HG02884 (cell line): Measurements from ENCODE around the gene ALG14.
A peak's percentile ranks its signal among the peaks of the same experiment; 100 is the strongest.
"Not testable (repeated sequence)": the region's sequence is repeated elsewhere in the genome, so short reads cannot be mapped to it uniquely, and the experiment has no call there.

Experiments used
- ATAC-seq: cut with Tn5 transposase; IDR thresholded peaks from one replicate; pipeline ENCODE4 v1.9.1; 2021; ENCODE audit warnings: mild to moderate bottlenecking, moderate library complexity; ENCODE audit not compliant: unreplicated experiment

Gene ALG14

GRCh38 chr1:95088303-95088702 is 15.6 kb upstream of the ALG14 start:
- no peak for ATAC-seq

DNA sequence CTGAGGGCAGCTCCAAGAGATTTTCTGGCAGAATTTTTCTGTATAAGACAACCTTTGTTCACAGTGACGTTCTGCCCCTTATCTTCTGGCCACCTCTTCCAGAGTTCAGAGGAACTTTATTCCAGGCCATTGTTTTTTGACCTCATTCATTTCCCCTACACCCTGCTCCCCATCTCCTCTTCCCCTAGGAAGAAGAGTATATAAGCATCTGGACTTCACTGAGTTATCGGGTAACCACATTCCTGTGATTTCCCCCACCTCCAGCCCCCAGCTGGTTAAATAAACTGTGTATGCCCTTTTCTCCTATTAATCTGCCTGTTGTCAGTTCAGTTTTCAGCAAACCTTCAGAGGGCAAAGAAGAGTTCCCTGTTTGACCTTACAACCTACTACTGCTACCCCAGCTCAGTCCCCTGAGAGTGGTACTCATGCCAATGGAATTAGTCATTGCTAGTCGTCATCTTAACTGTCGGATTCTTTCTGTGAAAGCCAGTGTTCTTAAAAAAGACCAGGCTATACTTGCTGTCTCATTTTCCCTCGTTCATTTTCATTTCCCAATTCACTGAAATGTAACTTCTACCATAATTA is 14.3 kb upstream of the ALG14 start:
- ATAC-seq, result no peak

DNA sequence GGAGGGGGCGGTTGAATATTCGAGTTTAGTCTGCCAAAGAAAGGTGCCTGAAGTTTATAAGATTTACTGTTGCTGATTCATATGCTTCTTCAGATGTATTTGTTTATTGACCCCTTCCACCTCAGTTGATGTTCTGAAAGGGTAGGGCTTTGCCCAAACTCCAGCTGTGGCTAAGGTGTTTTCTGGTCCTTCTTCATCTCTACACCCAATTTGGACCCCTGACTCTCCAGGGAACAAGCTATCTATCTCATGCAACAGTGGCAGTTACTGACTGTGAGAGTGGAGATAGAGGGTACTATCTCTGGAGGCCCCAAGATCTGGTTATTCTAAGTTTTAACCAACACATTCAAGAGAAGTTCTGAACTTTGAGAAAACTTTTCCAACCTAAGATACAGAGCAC is 12.6 kb upstream of the ALG14 start:
- no peak for ATAC-seq

DNA sequence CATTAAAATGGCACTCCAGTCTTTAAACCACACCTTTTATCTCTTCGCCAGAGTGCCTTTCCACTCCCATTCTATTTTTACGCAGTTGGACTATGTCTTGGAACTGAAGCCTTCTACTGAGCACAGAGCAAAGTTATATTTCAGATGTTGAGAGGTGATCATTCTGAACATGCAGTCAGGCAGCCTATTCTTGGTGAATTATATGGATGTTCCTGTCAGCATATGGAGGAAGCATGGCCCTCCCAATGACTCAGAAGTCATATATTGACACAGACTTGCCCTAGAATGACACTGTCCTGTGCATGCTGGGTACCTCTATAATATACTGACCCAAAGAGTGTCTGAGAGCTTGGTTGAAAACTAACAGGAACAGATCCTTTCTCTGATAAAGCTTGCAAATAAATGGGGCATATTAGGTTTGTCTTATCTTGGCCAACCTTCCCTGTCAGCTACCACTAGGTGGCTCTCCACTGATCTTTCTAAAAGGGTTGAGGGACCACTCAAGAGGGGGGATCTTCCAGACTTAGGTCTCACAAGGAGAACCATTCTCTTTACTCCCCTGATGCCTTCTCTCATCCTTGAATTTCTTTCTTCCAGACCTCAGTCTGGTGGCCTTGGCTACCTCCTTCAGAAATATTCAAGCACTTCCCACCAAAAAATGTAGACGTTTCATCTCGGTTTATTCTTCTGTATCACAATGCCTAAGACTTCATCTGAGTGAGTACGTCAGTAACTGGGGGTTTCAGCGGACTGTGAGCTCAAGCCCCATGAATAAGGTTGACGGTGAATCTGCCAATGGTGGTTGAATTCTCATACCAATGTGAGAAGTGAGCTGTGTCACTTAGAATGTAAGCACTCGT is 11.8 kb upstream of the ALG14 start:
- peak; percentile 74 for ATAC-seq

DNA sequence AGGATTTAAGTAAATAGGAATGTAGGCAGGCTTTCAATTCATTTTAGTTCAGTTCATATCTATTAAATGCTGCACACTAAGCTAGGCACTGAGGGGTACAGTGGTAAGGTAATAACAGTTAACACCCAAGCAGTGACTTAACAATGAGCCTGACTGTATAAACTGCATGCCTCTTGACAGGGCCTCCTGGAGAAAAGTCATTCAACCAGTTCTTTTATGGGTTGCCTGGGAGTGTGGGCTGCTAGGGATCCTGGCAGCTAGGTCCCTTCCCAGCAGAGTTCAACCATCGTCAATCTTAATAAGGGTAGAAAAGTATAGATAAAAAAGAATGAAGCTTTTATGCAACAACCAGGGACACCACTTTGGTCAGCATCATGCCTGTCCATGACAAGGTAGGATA is 8.1 kb upstream of the ALG14 start:
- no peak for ATAC-seq

GRCh38 chr1:95080446-95080845 is 7.7 kb upstream of the ALG14 start:
- no peak for ATAC-seq

GRCh38 chr1:95076034-95076433 is 3.3 kb upstream of the ALG14 start:
- no peak for ATAC-seq

- ATAC-seq, result peak; percentile 0
Observed at GRCh38 chr1:95073446-95073845, 695 bp upstream of the ALG14 start.

GRCh38 chr1:95072117-95072516 is 634 bp downstream of the ALG14 start:
- ATAC-seq, result no peak

GRCh38 chr1:95071539-95071938 is 1.2 kb downstream of the ALG14 start:
- ATAC-seq, result no peak

- ATAC-seq, result no peak
Observed at GRCh38 chr1:95069710-95070093, 3.0 kb downstream of the ALG14 start.

DNA sequence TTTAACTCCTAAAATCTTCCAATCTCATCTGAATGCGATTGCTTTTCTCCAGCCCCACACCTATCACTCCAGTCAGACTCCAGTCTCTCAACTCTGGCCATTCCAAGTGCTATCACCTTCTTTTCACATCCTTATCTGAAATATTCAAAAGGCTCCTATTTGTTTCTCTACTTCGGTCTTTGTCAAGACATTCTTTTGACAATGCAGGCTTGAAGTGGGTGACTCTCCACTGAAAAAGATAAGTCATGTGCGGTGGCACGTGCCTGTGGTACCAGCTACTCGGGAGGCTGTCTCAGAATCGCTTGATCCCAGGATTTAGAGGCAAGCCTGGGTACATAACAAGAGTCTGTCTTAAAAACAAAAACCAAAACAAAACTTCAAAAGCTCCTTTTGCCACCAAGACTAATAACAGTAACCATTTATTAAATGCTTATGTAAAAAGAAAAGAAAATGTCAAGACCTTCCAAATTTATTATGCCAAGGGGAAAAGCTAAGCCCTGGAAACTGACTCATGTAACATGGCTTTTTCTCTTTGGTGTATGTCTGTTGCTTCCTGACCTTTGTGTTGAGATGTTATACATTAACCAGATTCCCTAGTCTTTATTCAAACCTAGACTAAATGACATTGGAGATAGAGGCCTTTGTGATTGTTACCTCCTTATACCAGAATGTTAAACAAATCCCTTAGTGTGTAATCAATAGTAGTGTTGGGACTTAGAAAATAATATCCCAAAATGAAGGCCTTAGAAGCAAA is 3.6 kb downstream of the ALG14 start:
- no peak for ATAC-seq

- no peak for ATAC-seq
Observed at GRCh38 chr1:95067568-95067967, 5.2 kb downstream of the ALG14 start.

- no peak for ATAC-seq
Observed at GRCh38 chr1:95067062-95067461, 5.7 kb downstream of the ALG14 start.

- no peak for ATAC-seq
Observed at GRCh38 chr1:95061445-95062006, 11.2 kb downstream of the ALG14 start.

DNA sequence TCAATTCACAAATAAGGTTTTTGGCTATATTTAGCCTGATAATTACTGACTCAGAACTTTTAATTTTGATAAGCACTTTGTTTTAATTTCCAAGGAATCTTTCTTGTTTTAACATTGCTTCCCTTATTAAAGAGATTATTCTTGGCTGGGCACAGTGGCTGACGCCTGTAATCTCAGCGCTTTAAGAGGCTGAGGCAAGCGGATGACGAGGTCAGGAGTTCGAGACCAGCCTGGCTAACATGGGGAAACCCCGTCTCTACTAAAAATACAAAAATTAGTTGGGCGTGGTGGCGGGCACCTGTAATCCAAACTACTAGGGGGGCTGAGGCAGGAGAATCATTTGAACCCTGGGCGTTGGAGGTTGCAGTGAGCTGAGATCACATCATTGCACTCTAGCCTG is 13.8 kb downstream of the ALG14 start:
- ATAC-seq, result no peak

GRCh38 chr1:95057351-95057750 is 15.4 kb downstream of the ALG14 start:
- ATAC-seq, result no peak

DNA sequence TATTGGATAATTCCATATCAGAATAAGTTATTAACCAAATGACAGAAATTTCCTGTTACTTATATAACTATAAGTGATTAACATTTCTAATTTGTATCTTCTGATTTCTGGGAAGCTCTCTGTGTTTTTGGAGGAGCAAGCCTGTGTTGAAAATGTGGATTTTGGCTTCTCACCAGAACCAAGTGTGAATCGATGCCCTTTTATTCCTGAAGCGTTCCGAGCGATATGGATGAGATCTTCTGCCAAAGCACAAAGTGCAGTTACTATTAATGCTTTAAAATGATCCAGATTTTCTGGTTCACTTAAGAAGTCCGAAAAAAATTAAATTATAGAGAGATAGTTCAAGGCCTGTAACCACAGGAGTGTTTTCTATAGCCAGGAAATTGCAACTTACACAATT is 22.8 kb downstream of the ALG14 start:
- ATAC-seq, result no peak

DNA sequence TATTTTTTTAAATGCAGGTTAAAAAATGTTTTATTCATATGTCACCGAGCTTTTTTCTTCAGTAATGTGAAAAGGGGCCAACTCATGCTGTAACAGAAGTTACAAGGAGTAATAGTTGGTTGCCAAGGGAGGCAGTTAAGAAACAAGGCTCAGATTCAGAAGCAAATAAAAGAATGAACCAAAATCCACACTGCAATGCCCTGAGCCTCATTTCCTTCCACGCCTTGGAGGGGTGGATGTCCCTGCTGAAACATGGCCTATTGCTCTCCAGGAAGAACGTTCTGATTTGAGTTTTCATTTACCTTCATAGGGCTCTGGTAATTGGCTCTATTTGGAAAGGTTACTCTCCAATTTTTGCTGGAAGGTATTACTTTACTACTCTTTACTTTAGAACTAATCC is 24.4 kb downstream of the ALG14 start:
- no peak for ATAC-seq

DNA sequence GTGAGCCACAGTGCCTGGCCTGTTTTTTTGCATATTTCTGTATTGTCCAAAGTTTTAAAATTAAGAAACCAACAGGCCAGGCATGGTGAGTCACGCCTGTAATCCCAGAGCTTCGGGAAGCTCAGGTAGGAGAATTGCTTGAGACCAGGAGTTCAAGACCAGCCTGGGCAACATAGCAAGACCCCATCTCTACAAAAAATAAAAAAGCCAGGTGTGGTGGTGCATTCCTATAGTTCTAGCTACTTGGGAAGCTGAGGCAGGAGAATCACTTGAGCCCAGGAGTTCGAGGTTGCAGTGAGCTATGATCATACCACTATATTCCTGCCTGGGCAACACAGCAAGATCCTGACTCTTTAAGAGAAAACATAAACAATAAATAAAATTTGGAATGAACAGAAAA is 25.1 kb downstream of the ALG14 start:
- not testable (repeated sequence) for ATAC-seq

DNA sequence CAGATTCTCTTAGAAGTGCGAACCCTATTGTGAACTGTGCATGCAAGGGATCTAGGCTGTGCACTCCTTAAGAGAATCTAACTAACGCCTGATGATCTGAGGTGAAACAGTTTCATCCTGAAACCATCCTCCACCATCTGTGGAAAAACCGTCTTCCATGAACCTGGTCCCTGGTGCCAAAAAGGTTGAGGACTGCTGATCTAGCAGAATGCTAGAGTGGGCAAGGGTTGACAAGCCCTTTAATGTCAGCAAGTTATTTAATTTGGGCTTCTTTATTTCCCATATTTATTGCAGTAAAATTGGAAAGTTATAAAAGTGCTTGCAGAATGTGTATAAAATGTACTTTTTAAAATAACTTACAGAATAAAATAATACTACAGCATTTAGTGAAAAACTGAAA is 26.4 kb downstream of the ALG14 start:
- ATAC-seq, result no peak
